Measurements from ENCODE around the gene UBALD1. TPM values are rescaled to one million over a fixed set of nuclear protein-coding genes. Genes with fewer than 3 reads are reported as not detected.

UBALD1 gene
- total RNA-seq, 1 experiment from 2014 or later, result 45.9 TPM

DNA sequence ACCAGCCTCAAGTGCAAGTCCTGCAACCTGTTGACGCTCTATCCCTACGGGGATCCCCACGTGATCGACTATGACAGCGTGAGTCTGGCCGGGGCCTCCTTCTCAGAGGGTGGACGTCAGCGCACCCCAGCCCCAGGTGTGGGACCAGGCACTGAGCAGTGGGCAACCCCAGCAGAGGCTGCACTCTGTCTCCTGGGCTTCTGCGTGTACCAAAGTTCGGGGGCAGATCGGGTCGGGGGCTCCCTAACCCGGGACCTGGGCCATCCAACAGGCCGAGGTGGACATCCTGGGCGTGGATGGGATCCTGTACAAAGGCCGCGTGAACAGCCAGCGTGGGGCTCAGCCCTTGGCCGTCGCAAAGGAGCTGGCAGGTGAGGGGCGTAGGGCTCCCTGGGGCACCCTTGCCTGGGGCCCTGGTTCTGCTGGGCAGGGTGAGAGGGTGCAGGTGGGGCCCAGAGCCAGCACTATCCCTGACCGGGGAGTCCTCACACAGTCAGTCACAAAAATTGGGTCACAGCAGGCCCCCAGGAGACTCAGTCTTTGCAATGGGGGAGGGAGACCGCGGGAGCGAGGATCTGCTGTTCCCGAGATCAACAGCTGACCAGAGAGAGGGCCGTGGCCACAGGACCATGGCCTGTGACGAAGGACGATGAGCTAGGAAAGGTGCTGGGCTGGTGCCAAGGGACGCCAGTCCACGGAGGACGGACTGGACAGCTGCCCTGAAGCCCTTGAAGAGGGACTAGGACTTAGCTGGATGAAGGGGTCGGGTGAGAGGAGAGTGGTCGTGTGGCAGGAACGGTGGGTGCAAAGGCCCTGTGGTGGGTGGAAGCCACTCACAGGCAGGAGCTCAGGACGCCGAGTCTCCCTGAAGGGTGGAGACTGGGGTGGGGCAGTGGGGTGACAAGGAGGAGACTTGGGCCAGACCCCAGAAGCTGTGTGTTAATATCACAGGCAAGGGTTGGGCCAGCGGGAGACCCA is 20.0 kb downstream of the UBALD1 start:
- ATAC-seq, result no peak
- H3K36me3 ChIP-seq (ENCODE audit: control insufficient read depth in 1 of 2, insufficient read depth in 2 of 2, low read length in 2 of 2), result no peaks in the 10 kb centered on the region
- no peak overlapping the region for H3K4me3 ChIP-seq (replicated peaks in 1 of 2; ENCODE audit: low read depth in 1 of 2, low read length in 2 of 2)
- no peaks in the 10 kb centered on the region for H4K20me1 ChIP-seq (ENCODE audit: insufficient read depth)
- H3K9me2 ChIP-seq (ENCODE audit: insufficient read depth), result no peaks in the 10 kb centered on the region
- no TSS peak for BruUV-seq (replicated peaks)
- DNase-seq (ENCODE audit: low read depth, low spot score), result no peak
- H3K27me3 ChIP-seq (ENCODE audit: insufficient read depth, low read length), result no peaks in the 10 kb centered on the region
- H3K4me2 ChIP-seq (ENCODE audit: low read length), result no peak overlapping the region
- no peak overlapping the region for H2AFZ ChIP-seq (ENCODE audit: low read depth, low read length, poor library complexity, severe bottlenecking)
- no peak overlapping the region for H3K27ac ChIP-seq (ENCODE audit: low read depth, low read length)
- no peaks in the 10 kb centered on the region for H3K79me2 ChIP-seq (ENCODE audit: insufficient read depth, low read length)
- TF ChIP-seq SRF (IDR thresholded peaks at IDR 0.05; ENCODE audit: low read depth), result no peak
- TF ChIP-seq YY1 (IDR thresholded peaks at IDR 0.05; ENCODE audit: extremely low read depth, insufficient replicate concordance, low read depth, low read length), result no peak
- TF ChIP-seq FOSL1 (IDR thresholded peaks at IDR 0.05; ENCODE audit: low read depth), result no peak
- no peak for TF ChIP-seq RAD21 (IDR thresholded peaks at IDR 0.05; ENCODE audit: low read depth)
- no peak for TF ChIP-seq ZFX (IDR thresholded peaks at IDR 0.05)
- no peak overlapping the region for H3K9ac ChIP-seq (ENCODE audit: low read length)
- ChIA-PET POLR2A (interaction anchor here (0.9 kb wide), 1 partner anchor 22 kb away, joined by 4 read pairs; no protein-coding TSS in a partner anchor), CTCF (interaction anchor here (0.7 kb wide), 1 partner anchor 9 kb away, joined by 3 read pairs; no protein-coding TSS in a partner anchor), RAD21 (ENCODE audit: low non-redundant PET in 1 of 2, low total read pairs in 2 of 2, uncharacterized antibody in 2 of 2, unreplicated experiment in 2 of 2) (no interaction called here)
- no peaks in the 10 kb centered on the region for H3K9me3 ChIP-seq (ENCODE audit: control insufficient read depth in 1 of 2, insufficient read depth in 1 of 2, low read depth in 1 of 2, low read length in 2 of 2)
- H3K4me1 ChIP-seq (ENCODE audit: control insufficient read depth in 1 of 2, insufficient read depth in 2 of 2, low read length in 2 of 2), result no peaks in the 10 kb centered on the region
- intact Hi-C loops (cut with micrococcal nuclease), result no loop called here

DNA sequence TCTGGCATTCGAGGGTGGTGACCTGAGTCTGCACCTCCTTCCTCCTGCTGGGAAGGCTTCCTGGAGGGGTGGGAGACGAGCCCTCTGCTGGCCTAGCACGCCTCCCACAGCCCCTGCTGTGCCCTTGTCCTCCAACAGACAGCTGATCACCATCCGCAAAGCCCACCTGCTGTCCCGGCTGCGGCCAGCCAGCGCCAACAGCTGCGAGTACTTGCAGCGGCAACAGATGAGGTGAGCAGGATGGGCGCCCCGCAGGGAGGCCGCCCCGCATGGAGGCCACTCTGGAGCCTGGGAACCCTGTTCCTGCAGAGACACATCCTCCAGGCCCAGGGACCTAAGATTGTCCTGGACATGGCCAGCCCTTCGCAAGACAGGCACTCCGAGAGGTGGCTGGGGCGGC is 21.6 kb downstream of the UBALD1 start:
- peaks cover 0 to 8% of the 10 kb centered on the region in 2 experiments; a peak in 2 of 4 replicates for H3K9me3 ChIP-seq (ENCODE audit: control insufficient read depth in 1 of 2, insufficient read depth in 1 of 2, low read depth in 1 of 2, low read length in 2 of 2)
- H3K27ac ChIP-seq (ENCODE audit: low read depth, low read length), result no peak overlapping the region
- no peaks in the 10 kb centered on the region for H3K79me2 ChIP-seq (ENCODE audit: insufficient read depth, low read length)
- no peak overlapping the region for H3K9ac ChIP-seq (ENCODE audit: low read length)
- no peaks in the 10 kb centered on the region for H3K36me3 ChIP-seq (ENCODE audit: control insufficient read depth in 1 of 2, insufficient read depth in 2 of 2, low read length in 2 of 2)
- RAD21 ChIA-PET (ENCODE audit: low non-redundant PET in 1 of 2, low total read pairs in 2 of 2, uncharacterized antibody in 2 of 2, unreplicated experiment in 2 of 2), result no interaction called here
- no peaks in the 10 kb centered on the region for H3K27me3 ChIP-seq (ENCODE audit: insufficient read depth, low read length)
- no peaks in the 10 kb centered on the region for H3K9me2 ChIP-seq (ENCODE audit: insufficient read depth)
- no peaks in the 10 kb centered on the region for H3K4me1 ChIP-seq (ENCODE audit: control insufficient read depth in 1 of 2, insufficient read depth in 2 of 2, low read length in 2 of 2)
- POLR2A ChIA-PET, result no interaction called here
- intact Hi-C loops (cut with micrococcal nuclease), result no loop called here
- no peak for DNase-seq (ENCODE audit: low read depth, low spot score)
- H2AFZ ChIP-seq (ENCODE audit: low read depth, low read length, poor library complexity, severe bottlenecking), result no peak overlapping the region
- no peak overlapping the region for H3K4me2 ChIP-seq (ENCODE audit: low read length)
- no peak overlapping the region for H3K4me3 ChIP-seq (replicated peaks in 1 of 2; ENCODE audit: low read depth in 1 of 2, low read length in 2 of 2)
- no peak for ATAC-seq
- no peaks in the 10 kb centered on the region for H4K20me1 ChIP-seq (ENCODE audit: insufficient read depth)
- CTCF ChIA-PET, result no interaction called here
- no TSS peak for BruUV-seq (replicated peaks)
- TF ChIP-seq EZH2phosphoT487 (IDR thresholded peaks at IDR 0.05; ENCODE audit: borderline replicate concordance) (no peak), ZNF274 (IDR thresholded peaks at IDR 0.05; ENCODE audit: low read depth, low read length) (no peak), FOSL1 (IDR thresholded peaks at IDR 0.05; ENCODE audit: low read depth) (no peak), EZH2 (IDR thresholded peaks at IDR 0.05) (no peak), EGR1 (IDR thresholded peaks at IDR 0.05; ENCODE audit: low read depth) (no peak), ZFX (IDR thresholded peaks at IDR 0.05) (no peak), SP1 (IDR thresholded peaks at IDR 0.05; ENCODE audit: low read depth) (no peak), POLR2AphosphoS5 (IDR thresholded peaks at IDR 0.05; ENCODE audit: low read depth, low read length) (no peak)
- TF ChIP-seq, protein P1, sequence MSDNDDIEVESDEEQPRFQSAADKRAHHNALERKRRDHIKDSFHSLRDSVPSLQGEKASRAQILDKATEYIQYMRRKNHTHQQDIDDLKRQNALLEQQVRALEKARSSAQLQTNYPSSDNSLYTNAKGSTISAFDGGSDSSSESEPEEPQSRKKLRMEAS (IDR thresholded peaks at IDR 0.05), result no peak
- TF ChIP-seq, protein P2, sequence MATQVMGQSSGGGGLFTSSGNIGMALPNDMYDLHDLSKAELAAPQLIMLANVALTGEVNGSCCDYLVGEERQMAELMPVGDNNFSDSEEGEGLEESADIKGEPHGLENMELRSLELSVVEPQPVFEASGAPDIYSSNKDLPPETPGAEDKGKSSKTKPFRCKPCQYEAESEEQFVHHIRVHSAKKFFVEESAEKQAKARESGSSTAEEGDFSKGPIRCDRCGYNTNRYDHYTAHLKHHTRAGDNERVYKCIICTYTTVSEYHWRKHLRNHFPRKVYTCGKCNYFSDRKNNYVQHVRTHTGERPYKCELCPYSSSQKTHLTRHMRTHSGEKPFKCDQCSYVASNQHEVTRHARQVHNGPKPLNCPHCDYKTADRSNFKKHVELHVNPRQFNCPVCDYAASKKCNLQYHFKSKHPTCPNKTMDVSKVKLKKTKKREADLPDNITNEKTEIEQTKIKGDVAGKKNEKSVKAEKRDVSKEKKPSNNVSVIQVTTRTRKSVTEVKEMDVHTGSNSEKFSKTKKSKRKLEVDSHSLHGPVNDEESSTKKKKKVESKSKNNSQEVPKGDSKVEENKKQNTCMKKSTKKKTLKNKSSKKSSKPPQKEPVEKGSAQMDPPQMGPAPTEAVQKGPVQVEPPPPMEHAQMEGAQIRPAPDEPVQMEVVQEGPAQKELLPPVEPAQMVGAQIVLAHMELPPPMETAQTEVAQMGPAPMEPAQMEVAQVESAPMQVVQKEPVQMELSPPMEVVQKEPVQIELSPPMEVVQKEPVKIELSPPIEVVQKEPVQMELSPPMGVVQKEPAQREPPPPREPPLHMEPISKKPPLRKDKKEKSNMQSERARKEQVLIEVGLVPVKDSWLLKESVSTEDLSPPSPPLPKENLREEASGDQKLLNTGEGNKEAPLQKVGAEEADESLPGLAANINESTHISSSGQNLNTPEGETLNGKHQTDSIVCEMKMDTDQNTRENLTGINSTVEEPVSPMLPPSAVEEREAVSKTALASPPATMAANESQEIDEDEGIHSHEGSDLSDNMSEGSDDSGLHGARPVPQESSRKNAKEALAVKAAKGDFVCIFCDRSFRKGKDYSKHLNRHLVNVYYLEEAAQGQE (IDR thresholded peaks at IDR 0.05; ENCODE audit: low read depth), result no peak
- TF ChIP-seq, protein P3, sequence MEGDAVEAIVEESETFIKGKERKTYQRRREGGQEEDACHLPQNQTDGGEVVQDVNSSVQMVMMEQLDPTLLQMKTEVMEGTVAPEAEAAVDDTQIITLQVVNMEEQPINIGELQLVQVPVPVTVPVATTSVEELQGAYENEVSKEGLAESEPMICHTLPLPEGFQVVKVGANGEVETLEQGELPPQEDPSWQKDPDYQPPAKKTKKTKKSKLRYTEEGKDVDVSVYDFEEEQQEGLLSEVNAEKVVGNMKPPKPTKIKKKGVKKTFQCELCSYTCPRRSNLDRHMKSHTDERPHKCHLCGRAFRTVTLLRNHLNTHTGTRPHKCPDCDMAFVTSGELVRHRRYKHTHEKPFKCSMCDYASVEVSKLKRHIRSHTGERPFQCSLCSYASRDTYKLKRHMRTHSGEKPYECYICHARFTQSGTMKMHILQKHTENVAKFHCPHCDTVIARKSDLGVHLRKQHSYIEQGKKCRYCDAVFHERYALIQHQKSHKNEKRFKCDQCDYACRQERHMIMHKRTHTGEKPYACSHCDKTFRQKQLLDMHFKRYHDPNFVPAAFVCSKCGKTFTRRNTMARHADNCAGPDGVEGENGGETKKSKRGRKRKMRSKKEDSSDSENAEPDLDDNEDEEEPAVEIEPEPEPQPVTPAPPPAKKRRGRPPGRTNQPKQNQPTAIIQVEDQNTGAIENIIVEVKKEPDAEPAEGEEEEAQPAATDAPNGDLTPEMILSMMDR (IDR thresholded peaks at IDR 0.05 in 2 of 3, conservative IDR thresholded peaks at IDR 0.05 in 1 of 3; ENCODE audit: borderline replicate concordance in 1 of 3, insufficient read depth in 1 of 3, low read depth in 2 of 3, low read length in 2 of 3), result no peak

Measured in HCT116 (cell line).